ENCODE measurements around the gene LARGE1. TPM values are rescaled to one million over a fixed set of nuclear protein-coding genes. Genes with fewer than 3 reads are reported as not detected.

Gene LARGE1
- total RNA-seq, 1 experiment from 2014 or later: 1.5 TPM

DNA sequence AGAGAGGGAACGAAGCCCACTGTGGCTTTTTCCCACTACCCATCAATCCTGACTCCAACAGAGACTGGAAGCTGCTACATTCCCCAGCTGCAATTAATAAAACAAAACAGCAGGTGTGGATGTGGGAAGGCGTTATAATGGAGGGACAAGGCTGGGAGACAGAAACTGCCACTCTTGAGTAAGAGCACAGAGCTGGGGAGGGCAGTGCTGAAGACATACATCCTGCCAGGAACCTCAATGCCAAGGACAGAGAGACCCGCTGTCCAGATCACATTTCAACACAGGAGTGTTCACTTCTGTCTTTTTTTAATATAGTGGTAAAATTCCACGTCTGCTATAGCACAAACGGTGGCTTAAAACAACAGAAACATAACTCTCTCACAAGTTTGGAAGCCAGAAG lies 94.5 kb downstream of the LARGE1 start:
- Histone ChIP-seq H3K4me2 (ENCODE audit: low read length) (no peak overlapping the region), H4K20me1 (ENCODE audit: insufficient read depth) (no peaks in the 10 kb centered on the region), H3K36me3 (ENCODE audit: control insufficient read depth in 1 of 2, insufficient read depth in 2 of 2, low read length in 2 of 2) (no peaks in the 10 kb centered on the region), H3K4me3 (replicated peaks in 1 of 2; ENCODE audit: low read depth in 1 of 2, low read length in 2 of 2) (no peak overlapping the region), H3K79me2 (ENCODE audit: insufficient read depth, low read length) (no peaks in the 10 kb centered on the region), H3K9me2 (ENCODE audit: insufficient read depth) (no peaks in the 10 kb centered on the region), H3K27ac (ENCODE audit: low read depth, low read length) (no peak overlapping the region), H3K9ac (ENCODE audit: low read length) (no peak overlapping the region), H3K27me3 (ENCODE audit: insufficient read depth, low read length) (no peaks in the 10 kb centered on the region), H2AFZ (ENCODE audit: low read depth, low read length, poor library complexity, severe bottlenecking) (no peak overlapping the region), H3K9me3 (ENCODE audit: control insufficient read depth in 1 of 2, insufficient read depth in 1 of 2, low read depth in 1 of 2, low read length in 2 of 2) (peaks cover 11 to 49% of the 10 kb centered on the region in 2 experiments; a peak in 2 of 4 replicates), H3K4me1 (ENCODE audit: control insufficient read depth in 1 of 2, insufficient read depth in 2 of 2, low read length in 2 of 2) (no peaks in the 10 kb centered on the region)
- BruUV-seq (replicated peaks): no TSS peak
- intact Hi-C loops (cut with micrococcal nuclease): no loop called here
- ChIA-PET RAD21 (ENCODE audit: low non-redundant PET in 1 of 2, low total read pairs in 2 of 2, uncharacterized antibody in 2 of 2, unreplicated experiment in 2 of 2) (no interaction called here), POLR2A (no interaction called here), CTCF (no interaction called here)
- DNase-seq (ENCODE audit: low read depth, low spot score): no peak
- TF ChIP-seq SRF (IDR thresholded peaks at IDR 0.05; ENCODE audit: low read depth) (no peak), POLR2A (IDR thresholded peaks at IDR 0.05; ENCODE audit: borderline replicate concordance, extremely low read depth, insufficient read depth, insufficient read length) (no peak), TCF7L2 (IDR thresholded peaks at IDR 0.05; ENCODE audit: borderline replicate concordance, extremely low read depth, insufficient read depth, insufficient read length) (no peak), SIN3A (IDR thresholded peaks at IDR 0.05; ENCODE audit: low read depth) (no peak), ZFX (IDR thresholded peaks at IDR 0.05) (no peak), RAD21 (IDR thresholded peaks at IDR 0.05; ENCODE audit: low read depth) (no peak), FOSL1 (IDR thresholded peaks at IDR 0.05; ENCODE audit: low read depth) (no peak), CBX3 (IDR thresholded peaks at IDR 0.05; ENCODE audit: low read depth) (no peak), SP1 (IDR thresholded peaks at IDR 0.05; ENCODE audit: low read depth) (no peak), ELF1 (IDR thresholded peaks at IDR 0.05; ENCODE audit: borderline replicate concordance, low read depth) (no peak), EZH2 (IDR thresholded peaks at IDR 0.05) (no peak)
- TF ChIP-seq, protein P1, sequence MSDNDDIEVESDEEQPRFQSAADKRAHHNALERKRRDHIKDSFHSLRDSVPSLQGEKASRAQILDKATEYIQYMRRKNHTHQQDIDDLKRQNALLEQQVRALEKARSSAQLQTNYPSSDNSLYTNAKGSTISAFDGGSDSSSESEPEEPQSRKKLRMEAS (IDR thresholded peaks at IDR 0.05): no peak
- ATAC-seq: no peak

DNA sequence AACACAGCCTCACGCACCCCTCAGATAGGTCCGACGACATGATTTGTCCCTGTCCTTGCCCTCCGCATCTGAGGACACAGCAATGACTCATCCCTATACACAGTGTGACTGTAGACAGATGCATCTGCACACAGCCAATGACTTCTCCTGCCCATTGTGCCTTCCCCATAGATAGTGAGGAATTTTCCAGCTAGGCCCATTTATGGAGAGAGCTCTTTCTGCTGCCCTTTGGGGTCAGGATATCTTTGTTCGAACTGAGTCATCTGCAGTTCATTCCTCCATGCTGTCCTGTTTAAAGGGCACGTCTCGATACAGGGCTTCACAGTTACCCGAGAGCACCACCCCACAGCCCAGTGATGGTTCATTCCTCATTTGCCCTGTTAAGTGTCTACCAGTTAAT lies 96.7 kb downstream of the LARGE1 start:
- intact Hi-C loops (cut with micrococcal nuclease): no loop called here
- ATAC-seq (no peak), DNase-seq (ENCODE audit: low read depth, low spot score) (no peak)
- CTCF ChIA-PET: no interaction called here
- Histone ChIP-seq H3K36me3 (ENCODE audit: control insufficient read depth in 1 of 2, insufficient read depth in 2 of 2, low read length in 2 of 2) (no peaks in the 10 kb centered on the region), H3K27ac (ENCODE audit: low read depth, low read length) (no peak overlapping the region), H3K27me3 (ENCODE audit: insufficient read depth, low read length) (no peaks in the 10 kb centered on the region), H3K9ac (ENCODE audit: low read length) (no peak overlapping the region), H4K20me1 (ENCODE audit: insufficient read depth) (no peaks in the 10 kb centered on the region), H3K9me2 (ENCODE audit: insufficient read depth) (no peaks in the 10 kb centered on the region), H3K4me2 (ENCODE audit: low read length) (no peak overlapping the region), H2AFZ (ENCODE audit: low read depth, low read length, poor library complexity, severe bottlenecking) (no peak overlapping the region), H3K4me1 (ENCODE audit: control insufficient read depth in 1 of 2, insufficient read depth in 2 of 2, low read length in 2 of 2) (no peaks in the 10 kb centered on the region), H3K79me2 (ENCODE audit: insufficient read depth, low read length) (no peaks in the 10 kb centered on the region), H3K4me3 (replicated peaks in 1 of 2; ENCODE audit: low read depth in 1 of 2, low read length in 2 of 2) (no peak overlapping the region), H3K9me3 (ENCODE audit: control insufficient read depth in 1 of 2, insufficient read depth in 1 of 2, low read depth in 1 of 2, low read length in 2 of 2) (peaks cover 6 to 44% of the 10 kb centered on the region in 2 experiments; a peak in 2 of 4 replicates)
- TF ChIP-seq, protein P1 (IDR thresholded peaks at IDR 0.05): no peak
- TF ChIP-seq EZH2 (IDR thresholded peaks at IDR 0.05) (no peak), ZNF274 (IDR thresholded peaks at IDR 0.05; ENCODE audit: low read depth, low read length) (no peak), JUND (IDR thresholded peaks at IDR 0.05) (no peak)
- TF ChIP-seq, protein P2, sequence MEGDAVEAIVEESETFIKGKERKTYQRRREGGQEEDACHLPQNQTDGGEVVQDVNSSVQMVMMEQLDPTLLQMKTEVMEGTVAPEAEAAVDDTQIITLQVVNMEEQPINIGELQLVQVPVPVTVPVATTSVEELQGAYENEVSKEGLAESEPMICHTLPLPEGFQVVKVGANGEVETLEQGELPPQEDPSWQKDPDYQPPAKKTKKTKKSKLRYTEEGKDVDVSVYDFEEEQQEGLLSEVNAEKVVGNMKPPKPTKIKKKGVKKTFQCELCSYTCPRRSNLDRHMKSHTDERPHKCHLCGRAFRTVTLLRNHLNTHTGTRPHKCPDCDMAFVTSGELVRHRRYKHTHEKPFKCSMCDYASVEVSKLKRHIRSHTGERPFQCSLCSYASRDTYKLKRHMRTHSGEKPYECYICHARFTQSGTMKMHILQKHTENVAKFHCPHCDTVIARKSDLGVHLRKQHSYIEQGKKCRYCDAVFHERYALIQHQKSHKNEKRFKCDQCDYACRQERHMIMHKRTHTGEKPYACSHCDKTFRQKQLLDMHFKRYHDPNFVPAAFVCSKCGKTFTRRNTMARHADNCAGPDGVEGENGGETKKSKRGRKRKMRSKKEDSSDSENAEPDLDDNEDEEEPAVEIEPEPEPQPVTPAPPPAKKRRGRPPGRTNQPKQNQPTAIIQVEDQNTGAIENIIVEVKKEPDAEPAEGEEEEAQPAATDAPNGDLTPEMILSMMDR (IDR thresholded peaks at IDR 0.05 in 2 of 3, conservative IDR thresholded peaks at IDR 0.05 in 1 of 3; ENCODE audit: borderline replicate concordance in 1 of 3, insufficient read depth in 1 of 3, low read depth in 2 of 3, low read length in 2 of 3): no peak
- TF ChIP-seq, protein P3, sequence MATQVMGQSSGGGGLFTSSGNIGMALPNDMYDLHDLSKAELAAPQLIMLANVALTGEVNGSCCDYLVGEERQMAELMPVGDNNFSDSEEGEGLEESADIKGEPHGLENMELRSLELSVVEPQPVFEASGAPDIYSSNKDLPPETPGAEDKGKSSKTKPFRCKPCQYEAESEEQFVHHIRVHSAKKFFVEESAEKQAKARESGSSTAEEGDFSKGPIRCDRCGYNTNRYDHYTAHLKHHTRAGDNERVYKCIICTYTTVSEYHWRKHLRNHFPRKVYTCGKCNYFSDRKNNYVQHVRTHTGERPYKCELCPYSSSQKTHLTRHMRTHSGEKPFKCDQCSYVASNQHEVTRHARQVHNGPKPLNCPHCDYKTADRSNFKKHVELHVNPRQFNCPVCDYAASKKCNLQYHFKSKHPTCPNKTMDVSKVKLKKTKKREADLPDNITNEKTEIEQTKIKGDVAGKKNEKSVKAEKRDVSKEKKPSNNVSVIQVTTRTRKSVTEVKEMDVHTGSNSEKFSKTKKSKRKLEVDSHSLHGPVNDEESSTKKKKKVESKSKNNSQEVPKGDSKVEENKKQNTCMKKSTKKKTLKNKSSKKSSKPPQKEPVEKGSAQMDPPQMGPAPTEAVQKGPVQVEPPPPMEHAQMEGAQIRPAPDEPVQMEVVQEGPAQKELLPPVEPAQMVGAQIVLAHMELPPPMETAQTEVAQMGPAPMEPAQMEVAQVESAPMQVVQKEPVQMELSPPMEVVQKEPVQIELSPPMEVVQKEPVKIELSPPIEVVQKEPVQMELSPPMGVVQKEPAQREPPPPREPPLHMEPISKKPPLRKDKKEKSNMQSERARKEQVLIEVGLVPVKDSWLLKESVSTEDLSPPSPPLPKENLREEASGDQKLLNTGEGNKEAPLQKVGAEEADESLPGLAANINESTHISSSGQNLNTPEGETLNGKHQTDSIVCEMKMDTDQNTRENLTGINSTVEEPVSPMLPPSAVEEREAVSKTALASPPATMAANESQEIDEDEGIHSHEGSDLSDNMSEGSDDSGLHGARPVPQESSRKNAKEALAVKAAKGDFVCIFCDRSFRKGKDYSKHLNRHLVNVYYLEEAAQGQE (IDR thresholded peaks at IDR 0.05; ENCODE audit: low read depth): no peak
- POLR2A ChIA-PET: no interaction called here
- RAD21 ChIA-PET (ENCODE audit: low non-redundant PET in 1 of 2, low total read pairs in 2 of 2, uncharacterized antibody in 2 of 2, unreplicated experiment in 2 of 2): no interaction called here
- BruUV-seq (replicated peaks): no TSS peak
